Upper lobe of left lung (tissue), 4 donors: ENCODE measurements around the gene DSE.

Experiments used
- EP300 ChIP-seq, 4 donors: sonication (generic); formaldehyde crosslinking; IDR thresholded peaks; one replicate each; pipeline ENCODE4 v1.5.1; 2017; ENCODE audit warnings: antibody characterized with exemption in 4 of 4, control low read depth in 2 of 4
- POLR2A ChIP-seq, 4 donors: fragments of 450-650 bp; IDR thresholded peaks; one replicate each; pipeline ENCODE4 v1.5.1; 2016 to 2017; ENCODE audit warnings: antibody characterized with exemption in 4 of 4, mild to moderate bottlenecking in 2 of 4
- POLR2AphosphoS5 ChIP-seq, 2 donors: sonication (generic); formaldehyde crosslinking; IDR thresholded peaks; one replicate each; pipeline ENCODE4 v1.5.1; 2017; ENCODE audit warnings: antibody characterized with exemption in 2 of 2
- TF ChIP-seq, protein P1 (sequence below), 6 experiments: fragments of 450-650 bp in 4 of 6; fragments of 200-600 bp in 2 of 6; sonication (generic) in 2 of 6; IDR thresholded peaks; one replicate each; pipeline ENCODE4 v1.5.1; 2016 to 2019; ENCODE audit warnings: antibody characterized with exemption in 6 of 6

DNA sequence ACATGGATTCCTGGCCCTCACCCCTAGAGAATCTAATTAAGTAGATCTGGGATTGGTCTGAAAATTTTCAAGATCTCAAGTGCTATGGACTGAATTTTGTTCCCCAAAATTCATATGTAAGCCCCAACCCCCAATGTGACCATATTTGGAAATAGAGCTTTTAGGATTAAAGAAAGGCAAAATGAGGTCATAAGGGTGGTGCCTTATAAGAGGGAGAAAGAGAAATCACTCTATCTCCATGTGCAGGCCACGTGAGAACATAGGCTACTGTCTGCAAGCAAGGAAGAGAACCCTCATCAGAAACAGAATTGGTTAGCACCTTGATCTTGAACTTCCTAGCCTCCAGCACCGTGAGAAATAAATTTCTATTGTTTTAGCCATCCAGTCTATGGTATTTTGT is 8.5 kb upstream of the DSE start:
- TF ChIP-seq, protein P1, sequence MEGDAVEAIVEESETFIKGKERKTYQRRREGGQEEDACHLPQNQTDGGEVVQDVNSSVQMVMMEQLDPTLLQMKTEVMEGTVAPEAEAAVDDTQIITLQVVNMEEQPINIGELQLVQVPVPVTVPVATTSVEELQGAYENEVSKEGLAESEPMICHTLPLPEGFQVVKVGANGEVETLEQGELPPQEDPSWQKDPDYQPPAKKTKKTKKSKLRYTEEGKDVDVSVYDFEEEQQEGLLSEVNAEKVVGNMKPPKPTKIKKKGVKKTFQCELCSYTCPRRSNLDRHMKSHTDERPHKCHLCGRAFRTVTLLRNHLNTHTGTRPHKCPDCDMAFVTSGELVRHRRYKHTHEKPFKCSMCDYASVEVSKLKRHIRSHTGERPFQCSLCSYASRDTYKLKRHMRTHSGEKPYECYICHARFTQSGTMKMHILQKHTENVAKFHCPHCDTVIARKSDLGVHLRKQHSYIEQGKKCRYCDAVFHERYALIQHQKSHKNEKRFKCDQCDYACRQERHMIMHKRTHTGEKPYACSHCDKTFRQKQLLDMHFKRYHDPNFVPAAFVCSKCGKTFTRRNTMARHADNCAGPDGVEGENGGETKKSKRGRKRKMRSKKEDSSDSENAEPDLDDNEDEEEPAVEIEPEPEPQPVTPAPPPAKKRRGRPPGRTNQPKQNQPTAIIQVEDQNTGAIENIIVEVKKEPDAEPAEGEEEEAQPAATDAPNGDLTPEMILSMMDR (IDR thresholded peaks at IDR 0.05): no peak
- no peak for TF ChIP-seq POLR2AphosphoS5 (IDR thresholded peaks at IDR 0.05)
- no peak for TF ChIP-seq POLR2A (IDR thresholded peaks at IDR 0.05)
- TF ChIP-seq EP300 (IDR thresholded peaks at IDR 0.05): no peak
